Mesendoderm (in vitro differentiated cells): Measurements from ENCODE around the gene KLHL3.

Experiments
- DNase-seq: peaks from one replicate; pipeline ENCODE4 v3.0.0; 2013
- H2AK5ac ChIP-seq: 2 replicates; pipeline ENCODE4 v1.6.1; 2013; ENCODE audit warnings: low read length, inconsistent platforms
- H2BK120ac ChIP-seq: 2 replicates; pipeline ENCODE4 v1.6.1; 2013; ENCODE audit warnings: low read depth, mild to moderate bottlenecking, low read length, moderate library complexity, mixed read lengths
- H2BK15ac ChIP-seq: replicated peaks from 2 replicates; pipeline ENCODE4 v1.6.1; 2013; ENCODE audit warnings: low read depth, mild to moderate bottlenecking, moderate library complexity
- H2BK5ac ChIP-seq: 2 replicates; pipeline ENCODE4 v1.6.1; 2013; ENCODE audit warnings: low read length, inconsistent platforms
- H3K18ac ChIP-seq: 2 replicates; pipeline ENCODE4 v1.6.1; 2013; ENCODE audit warnings: mild to moderate bottlenecking, low read length, mixed read lengths
- H3K23ac ChIP-seq: one replicate; pipeline ENCODE4 v1.6.1; 2013; ENCODE audit warnings: low read length
- H3K27ac ChIP-seq: 2 replicates; pipeline ENCODE4 v1.5.1; 2013; ENCODE audit warnings: low read depth, mild to moderate bottlenecking, inconsistent platforms, low read length, moderate library complexity
- H3K27me3 ChIP-seq: 2 replicates; pipeline ENCODE4 v1.6.1; 2013; ENCODE audit warnings: low read length, control low read depth, mild to moderate bottlenecking, inconsistent platforms; ENCODE audit not compliant: insufficient read depth, poor library complexity
- H3K36me3 ChIP-seq: 2 replicates; pipeline ENCODE4 v1.6.1; 2013; ENCODE audit warnings: low read length, inconsistent platforms; ENCODE audit not compliant: control insufficient read depth, insufficient read depth
- H3K4ac ChIP-seq: one replicate; pipeline ENCODE4 v1.6.1; 2013; ENCODE audit warnings: low read depth, mild to moderate bottlenecking, low read length, moderate library complexity
- H3K4me1 ChIP-seq: 2 replicates; pipeline ENCODE4 v1.6.1; 2013; ENCODE audit warnings: low read depth, low read length, inconsistent platforms; ENCODE audit not compliant: control insufficient read depth
- H3K4me2 ChIP-seq: 2 replicates; pipeline ENCODE4 v1.6.1; 2013; ENCODE audit warnings: low read length
- H3K4me3 ChIP-seq: 2 replicates; pipeline ENCODE4 v1.5.1; 2013; ENCODE audit warnings: mild to moderate bottlenecking, low read length
- H3K56ac ChIP-seq: one replicate; pipeline ENCODE4 v1.6.1; 2013; ENCODE audit warnings: low read length
- H3K79me1 ChIP-seq: 2 replicates; pipeline ENCODE4 v1.6.1; 2013; ENCODE audit warnings: low read length, inconsistent platforms
- H3K79me2 ChIP-seq: 2 replicates; pipeline ENCODE4 v1.6.1; 2013; ENCODE audit warnings: mild to moderate bottlenecking, low read length; ENCODE audit not compliant: control insufficient read depth, insufficient read depth
- H3K9ac ChIP-seq: 2 replicates; pipeline ENCODE4 v1.6.1; 2013; ENCODE audit warnings: low read length, inconsistent platforms
- H4K5ac ChIP-seq: one replicate; pipeline ENCODE4 v1.6.1; 2013; ENCODE audit warnings: low read length
- H4K8ac ChIP-seq: one replicate; pipeline ENCODE4 v1.6.1; 2013; ENCODE audit warnings: low read depth, mild to moderate bottlenecking, control low read depth, low read length, moderate library complexity
- WGBS: extraction: QIAGEN DNeasy Blood & Tissue Kit; methylation state at CpG from one replicate; pipeline ENCODE4 v1.1.7; 2013; ENCODE audit warnings: low lambda C conversion rate, missing lambda C conversion rate; ENCODE audit not compliant: insufficient coverage; ENCODE audit errors: extremely low coverage; 5-methylcytosine and 5-hydroxymethylcytosine counted together

The KLHL3 gene

DNA sequence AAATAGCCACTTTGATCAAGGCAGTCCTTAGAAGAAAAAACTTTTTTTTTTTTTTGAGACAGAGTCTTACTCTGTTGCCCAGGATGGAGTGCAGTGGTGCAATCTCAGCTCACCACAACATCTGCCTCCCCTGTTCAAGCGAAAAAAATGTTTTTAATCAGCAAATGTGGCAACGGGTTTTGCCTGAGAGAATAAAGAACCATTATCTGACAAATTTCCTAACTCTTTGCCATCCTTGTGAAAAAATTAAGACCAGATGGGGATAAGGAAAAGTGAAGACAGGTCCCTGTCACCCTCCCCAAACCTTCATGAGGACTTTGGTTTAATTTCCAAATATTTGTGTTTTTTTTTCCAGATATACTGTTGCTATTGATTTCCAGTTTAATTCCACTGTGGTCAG, 129.5 kb downstream of the KLHL3 start:
- no peak overlapping the region for H3K27ac ChIP-seq
- H4K5ac ChIP-seq, result no peak overlapping the region
- no peaks in the 10 kb centered on the region for H3K27me3 ChIP-seq
- H2BK5ac ChIP-seq, result no peak overlapping the region
- no peak overlapping the region for H3K56ac ChIP-seq
- no peaks in the 10 kb centered on the region for H3K4me1 ChIP-seq
- no peak overlapping the region for H3K9ac ChIP-seq
- H3K4ac ChIP-seq, result no peak overlapping the region
- no peak overlapping the region for H3K4me2 ChIP-seq
- no peak overlapping the region for H2AK5ac ChIP-seq
- H3K79me1 ChIP-seq, result no peaks in the 10 kb centered on the region
- H4K8ac ChIP-seq, result no peak overlapping the region
- H3K23ac ChIP-seq, result no peak overlapping the region
- no peak overlapping the region for H2BK120ac ChIP-seq
- DNase-seq, result no peak
- H3K36me3 ChIP-seq, result no peaks in the 10 kb centered on the region
- no peak overlapping the region for H3K4me3 ChIP-seq
- H3K18ac ChIP-seq, result no peak overlapping the region
- WGBS, result no CpG with 5 or more reads among the region's 2 CpGs
- H2BK15ac ChIP-seq, result no peak overlapping the region
- H3K79me2 ChIP-seq, result no peaks in the 10 kb centered on the region

- no peaks in the 10 kb centered on the region for H3K79me1 ChIP-seq
- H3K4me2 ChIP-seq, result no peak overlapping the region
- WGBS, result no CpG with 5 or more reads among the region's 4 CpGs
- H4K8ac ChIP-seq, result no peak overlapping the region
- no peak overlapping the region for H2BK120ac ChIP-seq
- H3K23ac ChIP-seq, result no peak overlapping the region
- no peaks in the 10 kb centered on the region for H3K36me3 ChIP-seq
- no peak overlapping the region for H3K27ac ChIP-seq
- no peak overlapping the region for H3K18ac ChIP-seq
- no peak overlapping the region for H2BK5ac ChIP-seq
- H3K4me1 ChIP-seq, result no peaks in the 10 kb centered on the region
- no peak overlapping the region for H3K56ac ChIP-seq
- no peak overlapping the region for H2BK15ac ChIP-seq
- no peaks in the 10 kb centered on the region for H3K27me3 ChIP-seq
- no peak overlapping the region for H3K4me3 ChIP-seq
- peak; percentile 19 for DNase-seq
- H3K79me2 ChIP-seq, result no peaks in the 10 kb centered on the region
- H2AK5ac ChIP-seq, result no peak overlapping the region
- no peak overlapping the region for H3K4ac ChIP-seq
- no peak overlapping the region for H4K5ac ChIP-seq
- no peak overlapping the region for H3K9ac ChIP-seq
These were observed 130.5 kb downstream of the KLHL3 start for GRCh38 chr5:137605411-137605810.

GRCh38 chr5:137604348-137605095, 131.4 kb downstream of the KLHL3 start:
- Histone ChIP-seq H2BK15ac (no peak overlapping the region), H3K79me1 (no peaks in the 10 kb centered on the region), H3K4me1 (no peaks in the 10 kb centered on the region), H3K18ac (no peak overlapping the region), H3K23ac (no peak overlapping the region), H3K9ac (no peak overlapping the region), H3K4ac (no peak overlapping the region), H3K79me2 (no peaks in the 10 kb centered on the region), H3K27me3 (no peaks in the 10 kb centered on the region), H2AK5ac (no peak overlapping the region), H2BK5ac (no peak overlapping the region), H2BK120ac (no peak overlapping the region), H3K27ac (no peak overlapping the region), H3K36me3 (no peaks in the 10 kb centered on the region), H4K8ac (no peak overlapping the region), H3K56ac (no peak overlapping the region), H3K4me2 (no peak overlapping the region), H3K4me3 (no peak overlapping the region), H4K5ac (no peak overlapping the region)
- no CpG with 5 or more reads among the region's 9 CpGs for WGBS
- DNase-seq, result peak; percentile 75

- Histone ChIP-seq H3K4me1 (no peaks in the 10 kb centered on the region), H3K9ac (no peak overlapping the region), H3K27ac (no peak overlapping the region), H3K36me3 (no peaks in the 10 kb centered on the region), H3K4ac (no peak overlapping the region), H3K18ac (no peak overlapping the region), H4K8ac (no peak overlapping the region), H2AK5ac (no peak overlapping the region), H4K5ac (no peak overlapping the region), H2BK5ac (no peak overlapping the region), H3K4me3 (no peak overlapping the region), H3K23ac (no peak overlapping the region), H3K79me2 (no peaks in the 10 kb centered on the region), H2BK15ac (no peak overlapping the region), H3K79me1 (no peaks in the 10 kb centered on the region), H3K4me2 (no peak overlapping the region), H3K56ac (no peak overlapping the region), H2BK120ac (no peak overlapping the region), H3K27me3 (no peaks in the 10 kb centered on the region)
- DNase-seq, result no peak
- no CpG with 5 or more reads among the region's 1 CpG for WGBS
These were observed 132.0 kb downstream of the KLHL3 start for GRCh38 chr5:137603891-137604290.

DNA sequence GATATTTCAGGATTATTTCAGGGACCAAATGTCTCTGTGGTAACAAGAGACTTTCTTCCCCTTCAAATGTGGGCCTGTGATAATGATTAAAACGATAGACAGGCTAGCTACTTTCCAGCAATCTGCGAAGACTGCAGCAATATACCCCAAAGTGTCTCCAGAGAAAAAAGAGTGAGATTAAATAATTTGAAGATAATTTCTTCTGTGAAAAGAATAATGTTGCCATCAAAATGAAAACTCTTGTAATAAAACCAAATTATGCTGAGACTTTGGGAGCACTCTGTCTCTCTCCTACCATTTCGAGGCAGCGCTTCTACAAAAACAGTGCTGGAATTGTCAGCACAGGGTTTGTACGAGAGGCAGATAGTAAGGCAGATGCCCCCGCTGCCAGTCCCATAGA, 132.5 kb downstream of the KLHL3 start:
- no peak overlapping the region for H3K23ac ChIP-seq
- no peak overlapping the region for H3K4ac ChIP-seq
- H3K27me3 ChIP-seq, result no peaks in the 10 kb centered on the region
- no peaks in the 10 kb centered on the region for H3K36me3 ChIP-seq
- no peak overlapping the region for H3K4me2 ChIP-seq
- H2BK120ac ChIP-seq, result no peak overlapping the region
- H2AK5ac ChIP-seq, result no peak overlapping the region
- no peak overlapping the region for H3K18ac ChIP-seq
- no peaks in the 10 kb centered on the region for H3K4me1 ChIP-seq
- DNase-seq, result no peak
- no peak overlapping the region for H2BK5ac ChIP-seq
- no peaks in the 10 kb centered on the region for H3K79me2 ChIP-seq
- no peak overlapping the region for H3K27ac ChIP-seq
- H3K56ac ChIP-seq, result no peak overlapping the region
- no peak overlapping the region for H3K4me3 ChIP-seq
- H4K8ac ChIP-seq, result no peak overlapping the region
- WGBS, result no CpG with 5 or more reads among the region's 6 CpGs
- H3K9ac ChIP-seq, result no peak overlapping the region
- H4K5ac ChIP-seq, result no peak overlapping the region
- H3K79me1 ChIP-seq, result no peaks in the 10 kb centered on the region
- no peak overlapping the region for H2BK15ac ChIP-seq

DNA sequence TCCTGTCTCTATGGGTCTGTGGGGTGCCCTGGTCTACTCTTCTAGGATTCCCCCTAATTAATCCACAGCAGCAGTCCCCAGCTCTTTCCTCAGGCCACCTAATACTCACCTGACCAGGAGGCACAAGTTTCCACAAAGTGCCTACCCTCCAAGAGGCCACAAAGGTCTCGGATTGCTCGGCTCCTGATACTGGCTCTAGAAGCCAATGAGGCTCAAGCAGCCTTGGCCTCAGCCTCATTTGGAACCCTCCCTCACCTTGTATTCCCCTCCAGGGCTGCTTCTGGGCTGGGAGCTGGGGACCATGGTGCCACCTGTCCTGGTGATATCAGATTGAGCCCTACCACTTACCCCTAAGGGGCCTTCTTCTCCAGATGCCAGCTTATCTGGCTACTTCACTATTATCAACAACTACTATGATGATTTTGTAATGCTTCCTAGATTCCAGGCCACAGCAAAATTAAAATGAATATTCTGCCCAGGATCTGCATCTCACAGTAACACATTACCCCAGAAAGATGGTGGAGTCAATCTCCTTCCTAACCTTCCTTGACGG, 133.1 kb downstream of the KLHL3 start:
- H3K27me3 ChIP-seq, result no peaks in the 10 kb centered on the region
- no peak overlapping the region for H3K18ac ChIP-seq

More for the DNA sequence above, 133.1 kb downstream of the KLHL3 start:
- no peak overlapping the region for H3K27ac ChIP-seq
- no peak overlapping the region for H3K4me3 ChIP-seq
- no peaks in the 10 kb centered on the region for H3K36me3 ChIP-seq
- no peaks in the 10 kb centered on the region for H3K4me1 ChIP-seq
- H2BK15ac ChIP-seq, result no peak overlapping the region
- no peak for DNase-seq
- H2BK5ac ChIP-seq, result no peak overlapping the region
- H2BK120ac ChIP-seq, result no peak overlapping the region
- H3K79me2 ChIP-seq, result no peaks in the 10 kb centered on the region
- H2AK5ac ChIP-seq, result no peak overlapping the region
- H3K79me1 ChIP-seq, result no peaks in the 10 kb centered on the region
- H4K8ac ChIP-seq, result no peak overlapping the region
- H3K23ac ChIP-seq, result no peak overlapping the region
- WGBS, result no CpG with 5 or more reads among the region's 3 CpGs
- no peak overlapping the region for H4K5ac ChIP-seq
- H3K9ac ChIP-seq, result no peak overlapping the region
- H3K4ac ChIP-seq, result no peak overlapping the region
- H3K56ac ChIP-seq, result no peak overlapping the region
- H3K4me2 ChIP-seq, result no peak overlapping the region
